ENCODE results near the gene SOX15. TPM values are rescaled to one million over a fixed set of nuclear protein-coding genes. Genes with fewer than 3 reads are reported as not detected.

The SOX15 gene
- polyA plus RNA-seq, 1 donor from 2014 or later = 0.47 TPM

GRCh38 chr17:7582396-7583252, 7.3 kb downstream of the SOX15 start:
- Histone ChIP-seq H3K27ac (ENCODE audit: low read length) (peak overlapping the region; percentile 90), H3F3A (ENCODE audit: insufficient read depth, low read length, poor library complexity, severe bottlenecking) (no peaks in the 10 kb centered on the region), H3K9me2 (ENCODE audit: insufficient read depth, low read length) (no peaks in the 10 kb centered on the region), H4K20me1 (ENCODE audit: insufficient read depth) (no peaks in the 10 kb centered on the region), H3K9ac (ENCODE audit: low read length) (peak overlapping the region; percentile 78), H3K36me3 (ENCODE audit: insufficient read depth, low read length) (no peaks in the 10 kb centered on the region), H3K27me3 (ENCODE audit: insufficient read depth, low read depth, low read length) (no peaks in the 10 kb centered on the region), H2AFZ (ENCODE audit: low read depth, low read length) (no peak overlapping the region), H3K9me3 (ENCODE audit: low read length) (no peaks in the 10 kb centered on the region), H3K4me2 (ENCODE audit: low read length) (no peak overlapping the region), H3K4me3 (ENCODE audit: low read length) (peak overlapping the region; percentile 69), H3K79me2 (replicated peaks; ENCODE audit: insufficient read depth, low read length) (no peaks in the 10 kb centered on the region)
- TF ChIP-seq, protein P1, sequence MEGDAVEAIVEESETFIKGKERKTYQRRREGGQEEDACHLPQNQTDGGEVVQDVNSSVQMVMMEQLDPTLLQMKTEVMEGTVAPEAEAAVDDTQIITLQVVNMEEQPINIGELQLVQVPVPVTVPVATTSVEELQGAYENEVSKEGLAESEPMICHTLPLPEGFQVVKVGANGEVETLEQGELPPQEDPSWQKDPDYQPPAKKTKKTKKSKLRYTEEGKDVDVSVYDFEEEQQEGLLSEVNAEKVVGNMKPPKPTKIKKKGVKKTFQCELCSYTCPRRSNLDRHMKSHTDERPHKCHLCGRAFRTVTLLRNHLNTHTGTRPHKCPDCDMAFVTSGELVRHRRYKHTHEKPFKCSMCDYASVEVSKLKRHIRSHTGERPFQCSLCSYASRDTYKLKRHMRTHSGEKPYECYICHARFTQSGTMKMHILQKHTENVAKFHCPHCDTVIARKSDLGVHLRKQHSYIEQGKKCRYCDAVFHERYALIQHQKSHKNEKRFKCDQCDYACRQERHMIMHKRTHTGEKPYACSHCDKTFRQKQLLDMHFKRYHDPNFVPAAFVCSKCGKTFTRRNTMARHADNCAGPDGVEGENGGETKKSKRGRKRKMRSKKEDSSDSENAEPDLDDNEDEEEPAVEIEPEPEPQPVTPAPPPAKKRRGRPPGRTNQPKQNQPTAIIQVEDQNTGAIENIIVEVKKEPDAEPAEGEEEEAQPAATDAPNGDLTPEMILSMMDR (IDR thresholded peaks at IDR 0.05; ENCODE audit: poor library complexity, severe bottlenecking) = no peak
- TF ChIP-seq RAD21 (conservative IDR thresholded peaks at IDR 0.05) (no peak), MXI1 (conservative IDR thresholded peaks at IDR 0.05; ENCODE audit: poor library complexity, severe bottlenecking) (no peak), TAF1 (IDR thresholded peaks at IDR 0.05; ENCODE audit: low read depth) (no peak), SMC3 (conservative IDR thresholded peaks at IDR 0.05; ENCODE audit: poor library complexity) (no peak)

GRCh38 chr17:7580604-7581575, 9.0 kb downstream of the SOX15 start:
- Histone ChIP-seq H3F3A (ENCODE audit: insufficient read depth, low read length, poor library complexity, severe bottlenecking) (no peaks in the 10 kb centered on the region), H3K4me2 (ENCODE audit: low read length) (no peak overlapping the region), H2AFZ (ENCODE audit: low read depth, low read length) (no peak overlapping the region), H3K27me3 (ENCODE audit: insufficient read depth, low read depth, low read length) (no peaks in the 10 kb centered on the region), H3K36me3 (ENCODE audit: insufficient read depth, low read length) (no peaks in the 10 kb centered on the region), H3K27ac (ENCODE audit: low read length) (no peak overlapping the region), H3K9ac (ENCODE audit: low read length) (no peak overlapping the region), H3K9me2 (ENCODE audit: insufficient read depth, low read length) (no peaks in the 10 kb centered on the region), H3K4me3 (ENCODE audit: low read length) (no peak overlapping the region), H3K9me3 (ENCODE audit: low read length) (no peaks in the 10 kb centered on the region), H3K79me2 (replicated peaks; ENCODE audit: insufficient read depth, low read length) (peaks cover 4% of the 10 kb centered on the region), H4K20me1 (ENCODE audit: insufficient read depth) (peaks cover 8% of the 10 kb centered on the region)
- TF ChIP-seq POLR2AphosphoS5 (IDR thresholded peaks at IDR 0.05) (no peak), TAF1 (IDR thresholded peaks at IDR 0.05; ENCODE audit: low read depth) (no peak), SMC3 (conservative IDR thresholded peaks at IDR 0.05; ENCODE audit: poor library complexity) (no peak), MXI1 (conservative IDR thresholded peaks at IDR 0.05; ENCODE audit: poor library complexity, severe bottlenecking) (no peak), RAD21 (conservative IDR thresholded peaks at IDR 0.05) (no peak), EZH2 (IDR thresholded peaks at IDR 0.05; ENCODE audit: borderline replicate concordance, insufficient read depth, low read length, poor library complexity, severe bottlenecking) (no peak), REST (IDR thresholded peaks at IDR 0.05; ENCODE audit: borderline replicate concordance) (no peak), EP300 (conservative IDR thresholded peaks at IDR 0.05; ENCODE audit: poor library complexity, severe bottlenecking) (no peak)
- TF ChIP-seq, protein P1 (IDR thresholded peaks at IDR 0.05; ENCODE audit: poor library complexity, severe bottlenecking) = no peak
